ENCODE data around the gene CSAD.

The CSAD gene

GRCh38 chr12:53124352-53124723 lies 56.4 kb downstream of the CSAD start:
- Histone ChIP-seq H3K27me3 (ENCODE audit: low read depth, low read length) (peaks cover 12% of the 10 kb centered on the region), H3K36me3 (replicated peaks; ENCODE audit: low read depth, low read length) (no peaks in the 10 kb centered on the region), H3K9ac (ENCODE audit: low read length) (no peak overlapping the region), H3K9me3 (ENCODE audit: insufficient read depth, low read length) (no peaks in the 10 kb centered on the region), H3K4me2 (ENCODE audit: low read length) (no peak overlapping the region), H4K20me1 (ENCODE audit: insufficient read depth, low read length) (no peaks in the 10 kb centered on the region), H3K27ac (ENCODE audit: low read length) (no peak overlapping the region), H3K4me1 (ENCODE audit: low read length) (no peaks in the 10 kb centered on the region), H3K4me3 (ENCODE audit: low read length) (no peak overlapping the region), H2AFZ (ENCODE audit: low read depth, low read length) (no peak overlapping the region), H3K79me2 (ENCODE audit: low read length) (no peaks in the 10 kb centered on the region)
- TF ChIP-seq CTCF (IDR thresholded peaks at IDR 0.05; ENCODE audit: low read depth, low read length) (no peak), EZH2phosphoT487 (IDR thresholded peaks at IDR 0.05; ENCODE audit: low read depth) (no peak)

GRCh38 chr12:53123578-53124351 lies 57.0 kb downstream of the CSAD start:
- no peaks in the 10 kb centered on the region for H3K9me3 ChIP-seq (ENCODE audit: insufficient read depth, low read length)
- H2AFZ ChIP-seq (ENCODE audit: low read depth, low read length), result no peak overlapping the region
- no peaks in the 10 kb centered on the region for H4K20me1 ChIP-seq (ENCODE audit: insufficient read depth, low read length)
- no peaks in the 10 kb centered on the region for H3K79me2 ChIP-seq (ENCODE audit: low read length)
- no peak for TF ChIP-seq EZH2phosphoT487 (IDR thresholded peaks at IDR 0.05; ENCODE audit: low read depth)
- TF ChIP-seq CTCF (IDR thresholded peaks at IDR 0.05; ENCODE audit: low read depth, low read length), result no peak
- no peak overlapping the region for H3K4me3 ChIP-seq (ENCODE audit: low read length)
- H3K36me3 ChIP-seq (replicated peaks; ENCODE audit: low read depth, low read length), result no peaks in the 10 kb centered on the region
- H3K27me3 ChIP-seq (ENCODE audit: low read depth, low read length), result peaks cover 7% of the 10 kb centered on the region
- no peak overlapping the region for H3K27ac ChIP-seq (ENCODE audit: low read length)
- H3K9ac ChIP-seq (ENCODE audit: low read length), result no peak overlapping the region
- H3K4me2 ChIP-seq (ENCODE audit: low read length), result no peak overlapping the region
- H3K4me1 ChIP-seq (ENCODE audit: low read length), result no peaks in the 10 kb centered on the region

- H3K9ac ChIP-seq (ENCODE audit: low read length), result no peak overlapping the region
Measured at GRCh38 chr12:53122961-53123468, 57.7 kb downstream of the CSAD start.

More at GRCh38 chr12:53122961-53123468, 57.7 kb downstream of the CSAD start:
- Histone ChIP-seq H3K27ac (ENCODE audit: low read length) (no peak overlapping the region), H3K9me3 (ENCODE audit: insufficient read depth, low read length) (no peaks in the 10 kb centered on the region), H3K4me2 (ENCODE audit: low read length) (no peak overlapping the region), H3K27me3 (ENCODE audit: low read depth, low read length) (peaks cover 4% of the 10 kb centered on the region), H3K4me3 (ENCODE audit: low read length) (no peak overlapping the region), H3K79me2 (ENCODE audit: low read length) (no peaks in the 10 kb centered on the region), H3K4me1 (ENCODE audit: low read length) (no peaks in the 10 kb centered on the region), H3K36me3 (replicated peaks; ENCODE audit: low read depth, low read length) (no peaks in the 10 kb centered on the region), H2AFZ (ENCODE audit: low read depth, low read length) (no peak overlapping the region), H4K20me1 (ENCODE audit: insufficient read depth, low read length) (no peaks in the 10 kb centered on the region)
- TF ChIP-seq CTCF (IDR thresholded peaks at IDR 0.05; ENCODE audit: low read depth, low read length) (no peak), EZH2phosphoT487 (IDR thresholded peaks at IDR 0.05; ENCODE audit: low read depth) (no peak)

Data from OCI-LY3 (cell line).